Activated naive CD4-positive, alpha-beta T cell treated with anti-CD3 and anti-CD28 coated beads, Interleukin-2, amount 50 U/mL, for 16 hours (primary cell): Measurements from ENCODE around the gene TYW3.
"Not testable (repeated sequence)": the region's sequence is repeated elsewhere in the genome, so short reads cannot be mapped to it uniquely, and the experiment has no call there.

ENCODE experiments used
- DNase-seq: peaks from one replicate; pipeline ENCODE4 v3.0.0-alpha.2; 2020

The TYW3 gene

GRCh38 chr1:74731399-74732052 is 1.4 kb upstream of the TYW3 start:
- no peak for DNase-seq

- not testable (repeated sequence) for DNase-seq
These were observed 643 bp upstream of the TYW3 start for GRCh38 chr1:74732071-74732946.

GRCh38 chr1:74733604-74734484 is 892 bp downstream of the TYW3 start:
- peak; percentile 23 for DNase-seq

GRCh38 chr1:74737333-74737732 is 4.4 kb downstream of the TYW3 start:
- DNase-seq, result no peak

GRCh38 chr1:74740307-74740980 is 7.5 kb downstream of the TYW3 start:
- not testable (repeated sequence) for DNase-seq

- DNase-seq, result not testable (repeated sequence)
These were observed 12.3 kb downstream of the TYW3 start for GRCh38 chr1:74745247-74745646.

GRCh38 chr1:74748960-74749359 is 16.0 kb downstream of the TYW3 start:
- no peak for DNase-seq

- no peak for DNase-seq
These were observed 20.2 kb downstream of the TYW3 start for GRCh38 chr1:74753104-74753503.

- DNase-seq, result no peak
These were observed 22.5 kb downstream of the TYW3 start for GRCh38 chr1:74755475-74755874.

- DNase-seq, result not testable (repeated sequence)
These were observed 23.7 kb downstream of the TYW3 start for GRCh38 chr1:74756650-74757049.

- no peak for DNase-seq
These were observed 30.9 kb downstream of the TYW3 start for GRCh38 chr1:74763807-74764206.

GRCh38 chr1:74766579-74766978 is 33.6 kb downstream of the TYW3 start:
- DNase-seq, result no peak

GRCh38 chr1:74767490-74767889 is 34.5 kb downstream of the TYW3 start:
- no peak for DNase-seq

- no peak for DNase-seq
These were observed 39.1 kb downstream of the TYW3 start for GRCh38 chr1:74771913-74772515.

- DNase-seq, result no peak
These were observed 40.0 kb downstream of the TYW3 start for GRCh38 chr1:74772945-74773344.

- DNase-seq, result no peak
These were observed 40.6 kb downstream of the TYW3 start for GRCh38 chr1:74773582-74773981.

GRCh38 chr1:74775735-74776134 is 42.8 kb downstream of the TYW3 start:
- no peak for DNase-seq

GRCh38 chr1:74777525-74777924 is 44.6 kb downstream of the TYW3 start:
- DNase-seq, result no peak

- no peak for DNase-seq
These were observed 46.8 kb downstream of the TYW3 start for GRCh38 chr1:74779750-74780149.

GRCh38 chr1:74780594-74780993 is 47.6 kb downstream of the TYW3 start:
- no peak for DNase-seq

- no peak for DNase-seq
These were observed 53.0 kb downstream of the TYW3 start for GRCh38 chr1:74785944-74786343.

GRCh38 chr1:74790453-74790852 is 57.5 kb downstream of the TYW3 start:
- DNase-seq, result no peak
